Cardiac fibroblast (primary cell): Measurements from ENCODE around the gene TMCO4.
A peak's percentile ranks its signal among the peaks of the same experiment; 100 is the strongest.
"Not testable (repeated sequence)": the region's sequence is repeated elsewhere in the genome, so short reads cannot be mapped to it uniquely, and the experiment has no call there.

Experiments used
- DNase-seq, 2 donors: peaks; one replicate each; pipeline versions ENCODE4 v3.0.0 to v3.0.0-alpha.2; 2010; ENCODE audit warnings: low read depth in 2 of 2
- H3K4me3 ChIP-seq, 2 donors: replicated peaks in 1 of 2; 1 replicate in 1 of 2; 2 replicates in 1 of 2; pipeline ENCODE4 v1.5.1; 2011; ENCODE audit warnings: low read depth in 2 of 2, low read length in 2 of 2, mild to moderate bottlenecking in 2 of 2, moderate library complexity in 1 of 2
- TF ChIP-seq, protein P1 (sequence below): IDR thresholded peaks from one replicate; pipeline ENCODE4 v1.5.1; 2011; ENCODE audit warnings: low read depth, mild to moderate bottlenecking, low read length, inconsistent platforms

The TMCO4 gene

DNA sequence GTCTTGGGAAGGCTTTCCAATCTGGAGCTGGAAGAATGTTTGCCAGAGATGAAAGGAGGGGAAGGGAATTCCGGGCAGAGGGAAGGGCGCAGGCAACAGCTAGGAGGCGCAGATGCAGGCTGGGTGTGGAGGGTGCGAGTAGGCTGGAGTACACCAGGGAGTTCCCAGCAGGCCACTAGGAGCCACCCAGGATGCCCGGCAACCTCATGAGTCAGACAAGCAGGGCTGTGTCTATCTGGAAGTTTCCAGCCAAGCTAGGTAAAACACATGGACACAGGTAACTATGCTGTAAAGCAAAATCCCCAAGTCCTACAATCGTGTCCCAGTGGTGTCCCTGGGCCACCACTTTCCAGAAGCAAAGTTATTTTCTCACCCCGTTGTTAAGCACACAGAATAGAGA, 156.6 kb downstream of the TMCO4 start:
- TF ChIP-seq, protein P1, sequence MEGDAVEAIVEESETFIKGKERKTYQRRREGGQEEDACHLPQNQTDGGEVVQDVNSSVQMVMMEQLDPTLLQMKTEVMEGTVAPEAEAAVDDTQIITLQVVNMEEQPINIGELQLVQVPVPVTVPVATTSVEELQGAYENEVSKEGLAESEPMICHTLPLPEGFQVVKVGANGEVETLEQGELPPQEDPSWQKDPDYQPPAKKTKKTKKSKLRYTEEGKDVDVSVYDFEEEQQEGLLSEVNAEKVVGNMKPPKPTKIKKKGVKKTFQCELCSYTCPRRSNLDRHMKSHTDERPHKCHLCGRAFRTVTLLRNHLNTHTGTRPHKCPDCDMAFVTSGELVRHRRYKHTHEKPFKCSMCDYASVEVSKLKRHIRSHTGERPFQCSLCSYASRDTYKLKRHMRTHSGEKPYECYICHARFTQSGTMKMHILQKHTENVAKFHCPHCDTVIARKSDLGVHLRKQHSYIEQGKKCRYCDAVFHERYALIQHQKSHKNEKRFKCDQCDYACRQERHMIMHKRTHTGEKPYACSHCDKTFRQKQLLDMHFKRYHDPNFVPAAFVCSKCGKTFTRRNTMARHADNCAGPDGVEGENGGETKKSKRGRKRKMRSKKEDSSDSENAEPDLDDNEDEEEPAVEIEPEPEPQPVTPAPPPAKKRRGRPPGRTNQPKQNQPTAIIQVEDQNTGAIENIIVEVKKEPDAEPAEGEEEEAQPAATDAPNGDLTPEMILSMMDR = peak; percentile 25
- H3K4me3 ChIP-seq = peak overlapping the region in 1 of 2 donors; percentile 77
- DNase-seq = peak in 1 of 2 donors; percentile 59

DNA sequence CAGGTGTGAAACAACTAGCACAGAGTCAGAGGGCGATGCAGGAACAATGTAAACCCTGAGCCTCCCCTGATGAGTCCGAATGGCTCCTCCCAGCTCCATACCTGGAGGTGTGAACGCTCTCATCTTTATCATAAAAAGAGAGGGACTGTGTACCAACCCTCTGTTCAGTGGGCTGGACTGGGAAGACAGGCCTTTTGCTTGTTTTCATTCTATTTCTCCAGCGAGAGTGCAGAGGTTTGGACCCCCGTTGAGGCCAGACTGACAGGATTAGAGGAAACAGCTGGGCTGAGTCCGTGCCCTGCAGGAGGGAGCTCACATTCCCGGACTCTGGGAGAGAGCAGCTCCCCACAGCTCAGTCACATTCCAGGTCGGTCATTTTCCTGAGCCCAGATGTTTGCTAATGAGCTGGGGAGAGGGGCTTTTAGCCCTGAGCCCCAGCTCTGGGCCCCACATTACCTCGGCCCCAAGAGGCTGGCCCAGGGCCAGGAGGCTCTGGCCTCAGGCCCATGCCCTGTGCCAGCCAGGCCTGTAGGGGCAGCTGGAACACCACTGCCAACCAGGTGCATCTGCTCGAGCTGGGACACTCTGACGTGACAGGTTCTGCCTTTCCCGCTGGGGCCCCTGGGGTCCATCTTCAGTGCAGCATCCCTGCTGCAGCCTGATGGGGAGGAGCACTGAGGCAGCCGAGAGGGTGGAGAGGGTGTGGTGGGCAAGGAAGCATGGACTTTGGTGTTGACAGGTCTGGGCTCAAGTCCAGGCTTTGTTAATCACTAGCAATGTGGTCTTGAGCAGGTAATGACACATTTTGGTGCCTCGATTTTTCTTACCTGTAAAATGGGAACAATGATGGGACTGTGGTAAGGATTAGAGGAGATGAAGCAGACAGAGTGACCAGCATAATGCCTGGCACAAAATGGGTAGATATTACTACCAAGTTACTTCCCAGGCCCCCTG, 159.1 kb downstream of the TMCO4 start:
- H3K4me3 ChIP-seq = no peak overlapping the region
- TF ChIP-seq, protein P1 = no peak
- peak in 1 of 2 donors; percentile 56 for DNase-seq

DNA sequence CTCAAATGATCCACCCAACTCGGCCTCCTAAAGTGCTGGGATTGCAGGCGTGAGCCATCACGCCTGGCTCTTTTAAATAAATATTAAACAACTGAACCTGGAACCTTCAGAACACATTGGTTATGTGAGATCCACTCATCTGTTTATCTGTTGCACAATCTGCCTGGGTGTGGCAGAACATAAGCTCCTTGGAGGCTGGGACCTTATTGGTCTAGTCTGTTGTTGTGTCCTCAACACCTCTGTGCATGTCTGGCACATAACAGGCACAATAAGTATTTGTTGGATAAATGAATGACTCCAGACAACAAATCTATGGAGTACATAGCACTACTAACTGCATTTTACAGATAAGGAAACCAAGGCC, 159.7 kb downstream of the TMCO4 start:
- DNase-seq = peak in 1 of 2 donors; percentile 60
- TF ChIP-seq, protein P1 = no peak
- H3K4me3 ChIP-seq = no peak overlapping the region

- H3K4me3 ChIP-seq, DNase-seq: not testable (repeated sequence)
These were observed 160.5 kb downstream of the TMCO4 start for GRCh38 chr1:19639228-19639627.

GRCh38 chr1:19637606-19638005, 162.1 kb downstream of the TMCO4 start:
- no peak overlapping the region for H3K4me3 ChIP-seq
- TF ChIP-seq, protein P1 = no peak
- DNase-seq = no peak

DNA sequence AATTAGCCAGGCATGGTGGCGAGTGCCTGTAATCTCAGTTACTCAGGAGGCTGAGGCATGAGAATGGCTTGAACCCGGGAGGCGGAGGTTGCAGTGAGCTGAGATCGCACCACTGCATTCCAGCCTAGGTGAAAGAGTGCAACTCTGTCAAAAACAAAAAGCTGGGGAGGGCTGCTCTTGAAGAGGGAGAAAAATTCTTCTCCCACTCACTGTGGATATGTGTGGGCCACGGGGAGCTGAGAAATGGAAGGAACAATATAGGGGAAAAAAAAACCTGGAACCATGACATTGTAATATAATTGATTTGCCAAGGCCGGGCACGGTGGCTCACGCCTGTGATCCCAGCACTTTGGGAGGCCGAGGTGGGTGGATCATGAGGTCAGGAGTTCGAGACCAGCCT, 163.0 kb downstream of the TMCO4 start:
- not testable (repeated sequence) for H3K4me3 ChIP-seq, DNase-seq

DNA sequence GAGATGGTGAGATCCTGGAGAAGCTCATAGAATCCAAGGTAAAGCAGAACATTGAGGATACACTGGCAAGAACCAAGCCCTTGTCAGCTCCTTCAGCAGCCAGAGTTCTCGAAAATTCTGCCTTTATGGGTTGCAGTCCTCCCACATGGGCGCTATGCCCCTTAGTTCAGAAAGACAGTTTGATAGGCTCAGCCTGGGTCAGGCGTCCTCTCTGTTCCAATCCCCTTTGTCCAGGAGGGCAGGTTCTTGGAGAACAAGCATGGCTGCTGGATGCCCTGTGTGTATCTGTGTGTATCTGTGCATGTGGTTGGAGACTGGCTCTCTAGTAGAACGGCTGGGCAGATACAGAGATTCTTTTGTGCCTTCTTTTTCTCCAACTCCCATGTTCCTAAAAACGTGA, 163.7 kb downstream of the TMCO4 start:
- DNase-seq = no peak
- TF ChIP-seq, protein P1 = no peak
- no peak overlapping the region for H3K4me3 ChIP-seq

DNA sequence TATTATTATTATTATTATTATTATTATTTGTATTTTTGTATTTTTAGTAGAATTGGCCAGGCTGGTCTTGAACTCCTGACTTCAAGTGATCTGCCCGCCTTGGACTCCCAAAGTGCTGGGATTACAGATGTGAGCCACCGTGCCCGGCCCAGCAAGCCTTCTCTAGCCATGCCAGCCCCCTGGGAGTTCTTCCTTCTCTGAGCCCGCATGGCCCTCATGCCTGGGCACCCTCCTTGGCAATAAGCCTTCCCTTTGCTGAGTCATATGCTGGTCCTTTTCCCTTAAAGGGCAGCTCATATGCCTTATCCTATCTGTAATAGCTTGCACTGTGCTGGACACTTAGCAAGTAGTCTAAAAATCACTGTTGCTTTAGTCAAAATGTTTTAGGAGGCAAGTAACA, 164.1 kb downstream of the TMCO4 start:
- no peak overlapping the region for H3K4me3 ChIP-seq
- TF ChIP-seq, protein P1 = no peak
- DNase-seq = peak in 1 of 2 donors; percentile 67

DNA sequence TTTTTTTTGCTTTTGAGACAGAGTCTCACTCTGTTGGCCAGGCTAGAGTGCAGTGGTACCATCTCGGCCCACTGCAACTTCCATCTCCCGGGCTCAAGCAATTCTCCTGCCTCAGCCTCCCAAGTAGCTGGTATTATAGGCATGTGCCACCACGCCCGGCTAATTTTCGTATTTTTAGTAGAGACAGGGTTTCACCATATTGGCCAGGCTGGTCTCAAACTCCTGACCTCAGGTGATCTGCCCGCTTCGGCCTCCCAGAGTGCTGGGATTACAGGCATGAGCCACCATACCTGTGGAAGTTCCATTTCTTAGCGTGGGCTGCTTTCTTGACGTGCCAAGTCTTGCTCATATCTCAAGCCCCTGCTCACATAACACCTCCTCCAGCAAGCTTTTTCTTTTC, 164.7 kb downstream of the TMCO4 start:
- DNase-seq, H3K4me3 ChIP-seq: not testable (repeated sequence)
